LNCaP clone FGC (cell line): ENCODE data around the gene PANK1.

Source experiments
- DNase-seq: peaks from one replicate; pipeline ENCODE4 v3.0.0-alpha.2; 2011; ENCODE audit warnings: low read depth
- H3K4me3 ChIP-seq: 2 replicates; pipeline ENCODE4 v1.5.1; 2011; ENCODE audit warnings: mild to moderate bottlenecking, low read depth, low read length, control low read depth
- TF ChIP-seq, protein P1 (sequence below): IDR thresholded peaks from 2 replicates; pipeline ENCODE4 v1.5.1; 2012; ENCODE audit warnings: mild to moderate bottlenecking; ENCODE audit not compliant: control insufficient read depth, insufficient read depth; ENCODE audit errors: extremely low read depth

The PANK1 gene

DNA sequence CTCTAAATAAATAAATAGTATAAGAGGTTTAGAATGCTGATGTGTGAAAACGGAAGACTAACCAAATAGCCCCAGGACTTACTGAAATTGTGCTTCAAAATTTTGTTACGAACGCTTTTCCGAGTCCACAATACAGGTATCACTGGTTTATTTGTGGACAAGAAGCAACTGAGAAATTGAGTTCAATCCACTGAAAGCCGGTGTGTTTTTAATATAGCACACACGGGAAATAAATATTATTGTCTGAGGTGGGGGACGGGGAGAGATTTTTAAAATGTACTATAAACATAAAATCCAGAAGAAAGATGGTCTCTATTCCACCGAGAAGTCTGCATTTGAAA is 110.2 kb downstream of the PANK1 start:
- TF ChIP-seq, protein P1, sequence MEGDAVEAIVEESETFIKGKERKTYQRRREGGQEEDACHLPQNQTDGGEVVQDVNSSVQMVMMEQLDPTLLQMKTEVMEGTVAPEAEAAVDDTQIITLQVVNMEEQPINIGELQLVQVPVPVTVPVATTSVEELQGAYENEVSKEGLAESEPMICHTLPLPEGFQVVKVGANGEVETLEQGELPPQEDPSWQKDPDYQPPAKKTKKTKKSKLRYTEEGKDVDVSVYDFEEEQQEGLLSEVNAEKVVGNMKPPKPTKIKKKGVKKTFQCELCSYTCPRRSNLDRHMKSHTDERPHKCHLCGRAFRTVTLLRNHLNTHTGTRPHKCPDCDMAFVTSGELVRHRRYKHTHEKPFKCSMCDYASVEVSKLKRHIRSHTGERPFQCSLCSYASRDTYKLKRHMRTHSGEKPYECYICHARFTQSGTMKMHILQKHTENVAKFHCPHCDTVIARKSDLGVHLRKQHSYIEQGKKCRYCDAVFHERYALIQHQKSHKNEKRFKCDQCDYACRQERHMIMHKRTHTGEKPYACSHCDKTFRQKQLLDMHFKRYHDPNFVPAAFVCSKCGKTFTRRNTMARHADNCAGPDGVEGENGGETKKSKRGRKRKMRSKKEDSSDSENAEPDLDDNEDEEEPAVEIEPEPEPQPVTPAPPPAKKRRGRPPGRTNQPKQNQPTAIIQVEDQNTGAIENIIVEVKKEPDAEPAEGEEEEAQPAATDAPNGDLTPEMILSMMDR: no peak
- H3K4me3 ChIP-seq: no peak overlapping the region
- no peak for DNase-seq
